ENCODE measurements around the gene KIF12.

DNA sequence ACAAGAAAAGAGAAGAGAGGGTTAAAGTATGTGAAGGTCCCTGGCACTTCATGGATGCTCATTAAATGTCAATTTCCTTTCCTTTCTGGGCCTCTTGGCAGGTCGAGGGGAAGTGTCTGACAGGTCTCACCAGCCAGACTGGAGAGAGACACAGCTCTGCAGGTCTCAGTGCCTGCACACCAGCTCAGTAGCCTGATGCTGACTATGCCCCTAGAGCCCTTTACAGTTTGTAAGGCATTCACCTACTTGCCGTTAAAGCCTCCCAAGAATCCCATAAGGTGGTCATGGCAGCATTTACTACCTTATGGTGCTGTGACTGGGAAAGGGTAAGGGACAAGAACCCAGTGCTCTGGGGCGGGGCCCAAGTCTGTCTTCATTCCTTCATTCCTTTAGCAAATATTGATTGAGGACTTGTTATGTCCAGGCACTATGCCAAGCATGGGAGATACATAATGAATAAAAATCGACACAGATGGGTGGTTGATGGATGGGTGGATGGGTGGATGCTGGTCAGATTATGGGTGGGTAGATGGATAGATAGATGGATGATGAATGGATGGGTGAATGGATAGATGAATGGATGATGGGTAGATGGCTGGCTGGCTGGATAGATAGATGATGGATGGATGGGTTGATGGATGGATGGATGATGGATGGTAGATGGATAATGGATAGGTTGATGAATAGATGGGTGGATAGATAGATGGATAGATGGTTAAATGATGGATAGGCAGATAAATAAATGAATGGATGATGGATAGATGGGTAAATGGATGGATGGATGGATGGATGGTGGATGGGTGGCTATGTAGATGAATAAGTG is 21.3 kb upstream of the KIF12 start:
- TF ChIP-seq, protein P1, sequence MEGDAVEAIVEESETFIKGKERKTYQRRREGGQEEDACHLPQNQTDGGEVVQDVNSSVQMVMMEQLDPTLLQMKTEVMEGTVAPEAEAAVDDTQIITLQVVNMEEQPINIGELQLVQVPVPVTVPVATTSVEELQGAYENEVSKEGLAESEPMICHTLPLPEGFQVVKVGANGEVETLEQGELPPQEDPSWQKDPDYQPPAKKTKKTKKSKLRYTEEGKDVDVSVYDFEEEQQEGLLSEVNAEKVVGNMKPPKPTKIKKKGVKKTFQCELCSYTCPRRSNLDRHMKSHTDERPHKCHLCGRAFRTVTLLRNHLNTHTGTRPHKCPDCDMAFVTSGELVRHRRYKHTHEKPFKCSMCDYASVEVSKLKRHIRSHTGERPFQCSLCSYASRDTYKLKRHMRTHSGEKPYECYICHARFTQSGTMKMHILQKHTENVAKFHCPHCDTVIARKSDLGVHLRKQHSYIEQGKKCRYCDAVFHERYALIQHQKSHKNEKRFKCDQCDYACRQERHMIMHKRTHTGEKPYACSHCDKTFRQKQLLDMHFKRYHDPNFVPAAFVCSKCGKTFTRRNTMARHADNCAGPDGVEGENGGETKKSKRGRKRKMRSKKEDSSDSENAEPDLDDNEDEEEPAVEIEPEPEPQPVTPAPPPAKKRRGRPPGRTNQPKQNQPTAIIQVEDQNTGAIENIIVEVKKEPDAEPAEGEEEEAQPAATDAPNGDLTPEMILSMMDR (IDR thresholded peaks at IDR 0.05) = no peak
- TF ChIP-seq POLR2A (IDR thresholded peaks at IDR 0.05) = no peak
